HFF-Myc (cell line): ENCODE results near the gene ABCA1.

Experiments
- DNase-seq: peaks from one replicate; pipeline ENCODE4 v3.0.0-alpha.2; 2011; ENCODE audit warnings: low read depth; ENCODE audit errors: extremely low read depth
- H3K4me3 ChIP-seq: replicated peaks from 2 replicates; pipeline ENCODE4 v1.5.1; 2011; ENCODE audit warnings: low read depth, mild to moderate bottlenecking, control low read depth, low read length
- TF ChIP-seq, protein P1 (sequence below): IDR thresholded peaks from 2 replicates; pipeline ENCODE4 v1.5.1; 2012; ENCODE audit warnings: mild to moderate bottlenecking, low read depth, low read length, control low read depth; ENCODE audit errors: missing control alignments

Gene ABCA1

DNA sequence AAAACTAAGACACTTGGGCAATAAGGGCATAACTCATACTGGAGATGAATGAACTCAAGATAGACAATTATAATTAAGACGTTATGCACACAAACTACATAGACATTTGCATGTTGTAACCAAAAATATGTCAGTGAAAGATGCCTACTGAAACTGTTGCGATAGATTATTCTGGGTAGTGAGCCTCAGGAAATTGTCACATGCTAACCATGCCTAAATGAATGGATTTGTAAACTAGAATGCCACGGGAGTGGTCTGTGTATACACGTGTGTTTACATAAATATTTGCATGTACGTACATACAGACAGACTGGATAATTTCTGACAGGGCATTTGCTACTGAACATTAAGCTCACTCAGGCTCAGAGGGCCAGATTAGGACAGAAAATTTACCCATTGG lies 162.8 kb downstream of the ABCA1 start:
- H3K4me3 ChIP-seq = no peak overlapping the region
- TF ChIP-seq, protein P1, sequence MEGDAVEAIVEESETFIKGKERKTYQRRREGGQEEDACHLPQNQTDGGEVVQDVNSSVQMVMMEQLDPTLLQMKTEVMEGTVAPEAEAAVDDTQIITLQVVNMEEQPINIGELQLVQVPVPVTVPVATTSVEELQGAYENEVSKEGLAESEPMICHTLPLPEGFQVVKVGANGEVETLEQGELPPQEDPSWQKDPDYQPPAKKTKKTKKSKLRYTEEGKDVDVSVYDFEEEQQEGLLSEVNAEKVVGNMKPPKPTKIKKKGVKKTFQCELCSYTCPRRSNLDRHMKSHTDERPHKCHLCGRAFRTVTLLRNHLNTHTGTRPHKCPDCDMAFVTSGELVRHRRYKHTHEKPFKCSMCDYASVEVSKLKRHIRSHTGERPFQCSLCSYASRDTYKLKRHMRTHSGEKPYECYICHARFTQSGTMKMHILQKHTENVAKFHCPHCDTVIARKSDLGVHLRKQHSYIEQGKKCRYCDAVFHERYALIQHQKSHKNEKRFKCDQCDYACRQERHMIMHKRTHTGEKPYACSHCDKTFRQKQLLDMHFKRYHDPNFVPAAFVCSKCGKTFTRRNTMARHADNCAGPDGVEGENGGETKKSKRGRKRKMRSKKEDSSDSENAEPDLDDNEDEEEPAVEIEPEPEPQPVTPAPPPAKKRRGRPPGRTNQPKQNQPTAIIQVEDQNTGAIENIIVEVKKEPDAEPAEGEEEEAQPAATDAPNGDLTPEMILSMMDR = no peak
- no peak for DNase-seq

DNA sequence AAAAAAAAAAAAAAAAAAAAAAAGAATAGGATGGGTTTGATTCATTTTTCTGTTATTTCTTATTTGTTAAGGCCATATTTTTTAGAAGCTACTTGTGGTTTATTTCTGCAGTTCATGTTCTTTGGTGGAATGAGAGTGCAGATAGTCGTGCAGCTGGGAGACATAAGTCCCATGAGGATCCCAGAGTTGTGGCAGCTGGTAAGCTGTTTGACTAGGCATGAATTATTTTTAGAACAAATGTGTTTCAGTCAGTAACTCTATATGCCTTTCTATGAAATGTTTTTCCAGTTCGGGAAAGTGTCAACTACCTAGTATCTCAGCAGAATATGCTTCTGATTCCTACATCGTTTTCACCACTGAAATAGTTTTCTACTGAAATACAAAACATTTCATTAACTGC lies 169.0 kb downstream of the ABCA1 start:
- TF ChIP-seq, protein P1 = no peak

DNA sequence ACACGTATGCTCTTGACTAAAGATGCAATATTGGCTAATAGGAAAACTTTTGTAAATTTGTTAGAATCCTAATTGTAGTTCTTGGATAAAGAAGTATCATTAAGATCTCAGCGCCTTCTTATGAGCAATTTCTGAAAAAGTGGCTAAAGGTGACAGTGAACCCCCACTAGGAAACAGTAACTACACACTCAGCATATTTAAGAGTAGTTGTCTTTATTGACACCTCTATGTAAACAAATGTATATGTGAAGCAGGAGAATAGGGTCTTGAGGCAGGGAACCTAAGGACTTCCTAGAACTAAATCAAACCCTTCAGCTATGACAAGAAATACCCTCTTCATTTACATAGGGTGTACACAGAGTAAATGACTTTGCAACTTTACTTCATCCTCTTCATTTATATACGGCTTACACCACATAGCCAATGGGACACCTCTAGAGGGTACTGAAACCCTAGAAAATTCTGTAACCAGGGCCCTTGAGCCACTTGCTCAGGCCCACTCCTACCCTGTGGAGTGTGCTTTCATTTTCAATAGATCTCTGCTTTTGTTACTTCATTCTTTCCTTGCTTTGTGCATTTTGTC lies 177.7 kb downstream of the ABCA1 start:
- DNase-seq = no peak
- TF ChIP-seq, protein P1 = no peak
- H3K4me3 ChIP-seq = no peak overlapping the region

More for the DNA sequence above, 169.0 kb downstream of the ABCA1 start:
- no peak for DNase-seq
- H3K4me3 ChIP-seq = no peak overlapping the region

DNA sequence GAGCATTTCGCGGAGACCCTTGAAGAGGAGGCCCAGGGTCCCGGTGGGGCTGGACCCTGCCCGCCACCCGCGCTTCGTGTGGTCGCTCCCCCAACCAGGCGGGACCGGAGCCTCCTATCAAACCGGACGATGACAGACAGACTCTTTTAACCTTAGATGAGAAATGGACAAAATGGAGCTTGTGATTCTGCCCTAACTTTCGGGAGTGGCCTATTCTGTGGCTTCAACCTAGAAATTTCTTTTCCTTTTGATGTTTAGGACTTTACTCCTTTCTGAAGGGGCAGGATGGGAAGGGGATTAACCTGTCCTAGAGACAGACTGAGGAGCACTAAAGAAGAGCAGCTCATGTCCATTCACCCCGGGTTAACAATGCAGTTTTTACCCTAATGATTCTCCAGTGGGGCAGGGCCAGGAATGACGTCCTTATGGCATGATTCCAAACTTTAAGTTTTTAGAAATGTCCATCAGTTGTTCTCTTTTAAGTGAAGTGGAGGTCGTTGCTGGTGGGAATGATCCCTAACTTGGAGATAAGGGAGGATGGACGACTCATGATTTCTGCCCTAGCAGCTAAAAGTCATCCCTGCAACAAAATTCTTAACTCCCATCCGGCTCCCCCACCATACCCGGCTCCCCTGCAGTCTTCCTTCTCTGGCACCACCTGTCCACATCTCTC lies 179.5 kb downstream of the ABCA1 start:
- peak overlapping the region; percentile 86 for H3K4me3 ChIP-seq
- TF ChIP-seq, protein P1 = no peak
- no peak for DNase-seq

DNA sequence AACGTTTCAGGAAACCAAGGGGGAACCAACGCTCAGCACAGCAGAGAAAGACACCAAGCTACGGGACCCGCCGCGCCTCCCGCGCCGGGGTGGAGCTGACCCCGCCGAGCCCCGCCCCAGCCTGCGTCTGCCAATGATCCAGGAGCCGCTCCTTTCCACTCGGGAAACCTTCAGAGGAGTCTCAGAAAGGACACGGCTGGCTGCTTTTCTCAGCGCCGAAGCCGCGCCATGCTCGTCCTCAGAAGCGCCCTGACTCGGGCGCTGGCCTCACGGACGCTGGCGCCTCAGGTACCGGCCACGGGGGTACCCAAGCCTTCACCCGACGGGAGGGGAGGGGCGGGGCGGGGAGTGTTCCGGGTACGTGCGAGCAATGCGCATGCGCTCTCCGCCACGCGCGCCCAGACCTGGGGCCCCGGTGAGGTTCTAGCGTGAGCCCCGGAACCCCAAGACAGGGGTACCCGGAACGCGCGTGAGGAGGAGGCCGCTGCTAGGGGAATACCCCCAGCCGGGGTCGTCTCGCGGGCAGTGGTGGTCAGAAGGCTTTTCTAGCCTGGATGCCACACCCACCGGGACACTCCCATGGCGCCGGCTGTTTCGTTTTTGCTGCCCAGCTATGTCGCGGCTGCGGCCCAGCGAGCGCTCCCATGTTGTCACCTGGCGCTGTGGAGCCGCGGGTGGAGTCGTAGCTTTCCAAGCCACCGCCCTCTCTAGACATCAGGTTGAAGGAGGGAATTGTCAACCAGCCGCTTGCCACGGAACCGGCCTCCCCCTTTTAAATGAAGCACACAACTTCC lies 180.2 kb downstream of the ABCA1 start, which contains the start of gene NIPSNAP3A:
Gene NIPSNAP3A (plus strand): TSS at position 119 of the 794 bp plus-strand sequence. CDS start 110 bp downstream, at position 229.
- peak; percentile 17 for DNase-seq
- TF ChIP-seq, protein P1 = no peak
- peak within 1 kb of the TSS; percentile 86 for H3K4me3 ChIP-seq

DNA sequence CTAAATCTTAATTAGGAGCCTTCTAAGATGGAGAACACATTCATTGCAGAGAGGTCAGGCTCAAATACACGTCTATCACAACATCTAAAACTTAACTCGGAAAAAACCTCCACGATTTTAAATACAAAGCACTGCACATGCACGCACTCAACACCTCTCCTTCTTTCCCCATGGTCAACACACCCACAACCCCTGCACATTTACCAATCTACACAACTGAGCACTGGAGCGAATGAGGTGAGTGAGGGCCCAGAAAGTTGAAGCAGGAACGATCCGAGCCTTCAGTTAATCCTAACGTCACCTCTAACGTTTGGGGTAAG lies 180.8 kb downstream of the ABCA1 start:
- DNase-seq = no peak
- H3K4me3 ChIP-seq = peak overlapping the region; percentile 86
- TF ChIP-seq, protein P1 = no peak
